ENCODE measurements around the gene ARHGAP40.

ARHGAP40 gene

GRCh38 chr20:38617011-38617829 lies 15.6 kb downstream of the ARHGAP40 start:
- peak; percentile 80 for DNase-seq (ENCODE audit: low spot score)

GRCh38 chr20:38617830-38618196 lies 16.2 kb downstream of the ARHGAP40 start:
- no peak for DNase-seq (ENCODE audit: low spot score)

- DNase-seq (ENCODE audit: low spot score) = no peak
These were observed 18.8 kb downstream of the ARHGAP40 start for GRCh38 chr20:38620441-38620840.

DNA sequence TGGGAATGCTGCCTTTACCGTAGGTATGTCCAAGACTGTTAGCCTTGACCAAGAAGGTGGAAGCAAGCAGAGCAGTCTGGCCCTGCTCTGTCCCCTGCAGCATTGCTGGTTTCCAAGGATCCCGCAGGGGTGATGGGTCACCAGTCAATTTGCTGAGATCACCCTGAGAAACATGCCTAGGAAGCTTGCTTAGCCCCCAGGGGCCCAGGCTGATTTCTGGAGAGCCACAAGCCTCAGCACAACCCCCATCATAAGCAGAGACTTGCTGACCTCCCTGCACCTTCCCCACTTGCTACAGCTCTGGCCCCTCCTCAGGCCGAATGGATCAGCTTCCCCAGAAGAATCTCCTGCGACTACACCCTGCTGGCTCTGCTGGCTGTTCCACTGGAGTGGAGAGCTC lies 21.5 kb downstream of the ARHGAP40 start:
- no peak for DNase-seq (ENCODE audit: low spot score)

DNA sequence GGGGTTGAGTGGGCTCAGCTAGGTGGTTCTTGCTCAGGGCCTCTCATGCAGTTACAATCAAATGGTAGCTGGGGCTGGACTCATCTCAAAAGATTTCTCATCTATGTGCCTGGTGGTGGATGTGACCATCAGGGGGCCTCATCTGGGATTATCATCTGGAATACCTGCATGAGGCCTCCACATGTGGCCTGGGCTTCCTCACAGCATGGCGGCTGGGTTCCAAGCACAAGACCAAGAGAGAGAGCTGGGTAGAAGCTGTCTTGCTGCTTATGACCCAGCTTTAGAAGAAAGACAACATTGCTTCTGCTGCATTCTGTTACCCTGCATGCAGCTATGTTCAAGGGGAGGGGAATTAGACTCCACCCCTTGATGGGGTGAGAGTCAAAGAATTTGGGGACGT lies 22.5 kb downstream of the ARHGAP40 start:
- DNase-seq (ENCODE audit: low spot score) = no peak

- DNase-seq (ENCODE audit: low spot score) = no peak
These were observed 24.3 kb downstream of the ARHGAP40 start for GRCh38 chr20:38625896-38626295.

DNA sequence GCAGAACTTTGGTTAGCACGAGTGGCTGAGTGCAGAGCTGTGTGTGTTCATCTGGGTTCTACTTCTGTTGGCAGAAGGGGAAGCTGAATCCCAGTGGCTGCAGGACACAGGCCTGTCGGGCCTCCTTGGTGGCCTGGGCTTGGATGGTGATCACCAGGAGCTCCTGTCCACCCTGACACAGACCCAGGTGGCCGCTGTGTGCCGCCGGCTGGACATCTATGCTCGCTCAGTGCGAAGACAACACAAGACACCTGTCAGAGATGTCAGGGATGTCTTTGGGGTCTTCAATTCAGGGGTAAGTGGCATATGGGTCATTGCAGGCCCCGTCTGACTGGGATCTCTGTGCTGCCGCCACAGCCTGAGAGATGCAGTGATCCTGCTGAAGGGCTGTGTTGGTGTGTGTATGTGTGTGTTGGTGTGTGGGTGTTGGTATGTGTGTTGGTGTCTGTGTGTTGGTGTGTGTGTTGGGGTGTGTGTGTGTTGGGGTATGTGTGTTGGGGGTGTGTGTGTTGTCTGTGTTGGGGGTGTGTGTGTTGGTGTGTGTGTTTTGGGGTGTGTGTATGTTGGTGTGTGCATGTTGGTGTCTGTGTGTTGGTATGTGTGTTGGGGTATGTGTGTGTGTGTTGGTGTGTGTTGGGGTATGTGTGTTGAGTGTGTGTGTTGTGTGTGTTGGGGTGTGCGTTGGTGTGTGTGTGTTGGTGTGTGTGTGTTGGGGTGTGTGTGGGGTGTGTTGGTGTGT lies 25.5 kb downstream of the ARHGAP40 start:
- DNase-seq (ENCODE audit: low spot score) = no peak

- DNase-seq (ENCODE audit: low spot score) = no peak
These were observed 27.2 kb downstream of the ARHGAP40 start for GRCh38 chr20:38628580-38629470.

DNA sequence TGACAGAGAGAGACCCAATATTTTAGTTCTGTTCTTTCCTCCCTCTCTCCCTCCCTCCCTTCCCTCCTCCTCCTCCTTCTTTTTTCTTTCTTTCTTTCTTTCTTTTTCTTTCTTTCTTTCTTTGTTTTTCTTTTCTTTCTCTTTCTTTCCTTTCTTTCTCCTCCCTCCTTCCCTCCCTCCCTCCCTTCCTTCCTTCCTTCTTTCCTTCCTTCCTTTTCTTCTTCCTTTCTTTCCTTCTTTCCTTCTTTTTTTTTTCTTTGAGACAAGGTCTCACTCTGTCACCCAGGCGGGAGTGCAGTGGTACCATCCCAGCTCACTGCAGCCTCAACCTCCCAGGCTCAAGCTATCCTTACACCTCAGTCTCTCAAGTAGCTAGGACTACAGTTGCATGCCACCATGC lies 28.4 kb downstream of the ARHGAP40 start:
- DNase-seq (ENCODE audit: low spot score) = no peak

DNA sequence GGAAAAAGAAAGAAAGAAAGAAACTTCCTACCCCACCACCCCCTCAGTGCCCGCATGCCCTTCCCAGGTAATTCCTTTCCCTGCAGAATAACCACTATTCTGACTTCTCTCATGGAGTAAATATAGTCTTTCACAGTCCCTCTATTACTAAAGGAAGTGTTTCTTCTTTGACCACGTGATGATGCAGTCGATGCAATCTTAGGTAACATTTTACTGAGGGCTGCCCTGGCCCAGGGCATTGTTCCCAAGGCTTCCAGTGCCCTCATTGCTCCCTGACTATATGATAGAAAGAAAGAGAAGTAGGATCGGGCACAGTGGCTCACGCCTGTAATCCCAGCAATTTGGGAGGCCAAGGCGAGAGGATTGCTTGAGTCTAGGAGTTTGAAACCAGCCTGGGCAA lies 29.1 kb downstream of the ARHGAP40 start:
- DNase-seq (ENCODE audit: low spot score) = no peak

- DNase-seq (ENCODE audit: low spot score) = no peak
These were observed 29.8 kb downstream of the ARHGAP40 start for GRCh38 chr20:38631155-38632022.

- peak; percentile 91 for DNase-seq (ENCODE audit: low spot score)
These were observed 32.0 kb downstream of the ARHGAP40 start for GRCh38 chr20:38633577-38634093.

DNA sequence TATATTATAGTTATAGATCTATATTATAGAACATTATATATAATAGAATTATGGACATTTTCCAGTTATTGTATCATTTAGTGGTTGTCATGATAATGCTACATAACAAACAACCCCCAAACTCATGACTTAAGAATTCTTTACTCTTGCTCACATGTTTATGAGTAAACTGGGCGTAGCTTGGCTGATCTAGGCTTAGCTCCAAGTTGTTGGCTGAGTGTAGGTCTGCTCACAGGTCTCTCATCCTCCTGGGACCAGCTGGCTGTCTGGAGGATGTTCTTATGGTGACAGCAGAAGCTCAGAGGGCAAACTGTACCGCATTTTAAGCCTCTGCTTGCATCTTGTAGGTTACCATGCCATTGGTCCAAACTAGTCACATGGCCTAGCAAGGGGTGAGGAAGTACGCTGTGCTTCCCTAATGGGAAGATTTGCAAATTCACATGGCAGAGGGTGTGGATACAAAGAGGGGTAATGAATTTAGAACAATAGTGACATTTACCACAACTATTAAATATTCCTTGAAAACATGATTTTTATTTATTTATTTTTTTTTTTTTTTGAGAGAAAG lies 34.2 kb downstream of the ARHGAP40 start:
- no peak for DNase-seq (ENCODE audit: low spot score)

GRCh38 chr20:38640521-38640920 lies 38.9 kb downstream of the ARHGAP40 start:
- DNase-seq (ENCODE audit: low spot score) = no peak

GRCh38 chr20:38642498-38642897 lies 40.9 kb downstream of the ARHGAP40 start:
- no peak for DNase-seq (ENCODE audit: low spot score)

DNA sequence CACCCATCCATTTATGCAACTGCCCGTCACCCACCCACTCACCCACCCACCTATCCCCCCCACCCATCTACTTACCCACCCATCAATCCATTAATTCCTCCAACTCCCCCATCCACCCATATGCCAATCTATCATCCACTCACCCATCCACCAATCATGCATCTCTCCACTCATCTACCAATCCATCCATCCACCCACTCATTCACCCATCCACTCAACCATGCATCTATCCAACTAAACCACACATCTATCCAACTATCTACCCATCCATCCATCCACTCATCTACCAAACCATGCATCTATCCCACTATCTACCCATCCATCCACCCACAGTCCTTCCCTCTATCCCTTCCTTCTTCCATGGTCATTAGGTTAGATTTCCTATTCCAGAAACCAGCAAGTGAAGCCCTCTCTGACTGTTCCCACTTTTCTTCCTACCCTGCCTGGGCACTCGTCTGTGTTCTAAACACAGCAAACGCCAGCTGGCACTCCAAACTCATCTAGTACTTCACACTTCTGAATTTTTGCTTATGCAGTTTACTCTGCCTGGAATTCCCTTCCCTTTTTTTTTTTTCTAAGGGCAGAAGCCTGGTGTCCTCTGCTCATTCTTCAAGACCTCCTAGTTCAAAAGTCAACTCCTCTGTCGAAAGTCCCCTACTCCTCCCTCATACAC lies 43.1 kb downstream of the ARHGAP40 start:
- DNase-seq (ENCODE audit: low spot score) = no peak

DNA sequence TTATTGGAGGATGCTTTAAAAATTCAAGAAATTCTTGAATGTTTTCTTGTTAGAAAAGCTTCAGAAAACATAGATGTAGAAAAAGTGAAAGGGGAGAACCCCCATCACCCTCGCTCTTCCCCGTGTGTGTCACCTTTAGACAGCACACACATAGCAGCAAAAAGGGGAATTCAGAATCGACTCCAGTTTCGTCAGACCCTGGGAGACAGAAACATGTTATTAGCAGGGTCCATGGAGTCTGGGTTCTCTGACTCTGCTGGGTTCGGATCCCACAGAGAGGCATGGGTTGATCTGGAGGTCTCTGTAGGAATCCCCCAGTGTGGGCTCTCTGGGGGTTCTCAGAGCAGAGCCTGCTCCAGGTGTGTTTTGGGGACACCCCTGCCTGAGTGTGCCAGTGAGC lies 43.7 kb downstream of the ARHGAP40 start:
- DNase-seq (ENCODE audit: low spot score) = no peak

GRCh38 chr20:38645980-38646858 lies 44.6 kb downstream of the ARHGAP40 start:
- DNase-seq (ENCODE audit: low spot score) = peak; percentile 94

DNA sequence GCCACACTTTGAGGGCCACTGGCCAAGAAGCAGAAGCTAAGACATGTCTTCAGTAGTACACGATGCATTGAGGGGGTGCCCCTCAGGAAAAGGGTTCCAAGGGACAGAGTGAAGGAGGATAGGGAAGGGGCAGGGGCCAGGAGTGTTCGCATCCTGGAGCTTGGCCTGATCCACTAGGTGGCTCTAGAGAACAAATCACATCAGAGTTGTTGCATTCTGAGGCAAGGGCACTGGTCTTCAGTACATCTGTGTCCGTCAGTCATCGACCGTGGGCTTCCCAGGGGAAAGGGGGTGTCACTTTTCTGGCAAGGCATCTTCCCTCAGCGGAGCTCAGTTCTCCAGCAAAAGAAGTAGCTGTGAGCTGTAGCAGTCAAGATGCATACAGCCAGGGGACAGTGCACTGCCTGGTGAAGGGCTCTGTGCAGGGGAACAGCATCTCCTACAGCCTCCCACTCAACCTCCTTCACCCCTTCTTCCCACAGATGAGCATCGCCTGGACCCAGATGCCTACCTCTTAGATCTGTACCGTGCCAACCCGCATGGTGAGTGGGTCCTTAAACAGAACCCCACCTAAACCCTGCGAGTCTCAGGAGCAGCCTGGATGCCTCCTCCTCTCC lies 47.8 kb downstream of the ARHGAP40 start:
- peak; percentile 54 for DNase-seq (ENCODE audit: low spot score)
